ENCODE measurements around the gene SH3TC2.

Gene SH3TC2

GRCh38 chr5:149030392-149030791, 32.5 kb downstream of the SH3TC2 start:
- no peak for TF ChIP-seq TAF1 (IDR thresholded peaks at IDR 0.05; ENCODE audit: borderline replicate concordance, insufficient read depth, low read length)
- TF ChIP-seq POLR2AphosphoS5 (IDR thresholded peaks at IDR 0.05; ENCODE audit: low read depth, low read length) = no peak
- TF ChIP-seq FOXP2 (optimal IDR thresholded peaks at IDR 0.05; ENCODE audit: borderline replicate concordance, extremely low read depth, extremely low read length, insufficient read depth) = no peak
- no peak for TF ChIP-seq REST (IDR thresholded peaks at IDR 0.05; ENCODE audit: insufficient read depth in 1 of 2, low read depth in 2 of 2, low read length in 2 of 2)
- no peak for TF ChIP-seq SIN3A (IDR thresholded peaks at IDR 0.05; ENCODE audit: borderline replicate concordance, insufficient read depth, low read length)

- TF ChIP-seq POLR2AphosphoS5 (IDR thresholded peaks at IDR 0.05; ENCODE audit: low read depth, low read length) (no peak), FOXP2 (optimal IDR thresholded peaks at IDR 0.05; ENCODE audit: borderline replicate concordance, extremely low read depth, extremely low read length, insufficient read depth) (no peak), SIN3A (IDR thresholded peaks at IDR 0.05; ENCODE audit: borderline replicate concordance, insufficient read depth, low read length) (no peak), REST (IDR thresholded peaks at IDR 0.05; ENCODE audit: insufficient read depth in 1 of 2, low read depth in 2 of 2, low read length in 2 of 2) (no peak), TAF1 (IDR thresholded peaks at IDR 0.05; ENCODE audit: borderline replicate concordance, insufficient read depth, low read length) (no peak)
Observed at GRCh38 chr5:149028984-149029383, 33.9 kb downstream of the SH3TC2 start.

GRCh38 chr5:149028161-149028560, 34.7 kb downstream of the SH3TC2 start:
- no peak for TF ChIP-seq POLR2AphosphoS5 (IDR thresholded peaks at IDR 0.05; ENCODE audit: low read depth, low read length)
- no peak for TF ChIP-seq REST (IDR thresholded peaks at IDR 0.05; ENCODE audit: insufficient read depth in 1 of 2, low read depth in 2 of 2, low read length in 2 of 2)
- TF ChIP-seq TAF1 (IDR thresholded peaks at IDR 0.05; ENCODE audit: borderline replicate concordance, insufficient read depth, low read length) = no peak
- TF ChIP-seq SIN3A (IDR thresholded peaks at IDR 0.05; ENCODE audit: borderline replicate concordance, insufficient read depth, low read length) = no peak

GRCh38 chr5:149027636-149028035, 35.2 kb downstream of the SH3TC2 start:
- TF ChIP-seq POLR2AphosphoS5 (IDR thresholded peaks at IDR 0.05; ENCODE audit: low read depth, low read length) = no peak
- no peak for TF ChIP-seq REST (IDR thresholded peaks at IDR 0.05; ENCODE audit: insufficient read depth in 1 of 2, low read depth in 2 of 2, low read length in 2 of 2)
- TF ChIP-seq FOXP2 (optimal IDR thresholded peaks at IDR 0.05; ENCODE audit: borderline replicate concordance, extremely low read depth, extremely low read length, insufficient read depth) = no peak
- no peak for TF ChIP-seq SIN3A (IDR thresholded peaks at IDR 0.05; ENCODE audit: borderline replicate concordance, insufficient read depth, low read length)
- no peak for TF ChIP-seq TAF1 (IDR thresholded peaks at IDR 0.05; ENCODE audit: borderline replicate concordance, insufficient read depth, low read length)

- no peak for TF ChIP-seq TAF1 (IDR thresholded peaks at IDR 0.05; ENCODE audit: borderline replicate concordance, insufficient read depth, low read length)
Observed at GRCh38 chr5:149024943-149025342, 37.9 kb downstream of the SH3TC2 start.

Data from PFSK-1 (cell line).